SK-N-MC (cell line): ENCODE measurements around the gene TAF4.
"Not testable (repeated sequence)": the region's sequence is repeated elsewhere in the genome, so short reads cannot be mapped to it uniquely, and the experiment has no call there.

Experiments
- DNase-seq: peaks from one replicate; pipeline ENCODE4 v3.0.0-alpha.2; 2011; ENCODE audit warnings: low read depth, low spot score
- H3K27ac ChIP-seq: fragments of 200-600 bp; sonication (generic); 2 replicates; pipeline ENCODE4 v1.5.1; 2016; ENCODE audit warnings: mixed run types
- H3K36me3 ChIP-seq: fragments of 200-600 bp; sonication (generic); 2 replicates; pipeline ENCODE4 v1.6.1; 2017; ENCODE audit warnings: antibody characterized with exemption, low read length, mixed read lengths; ENCODE audit not compliant: insufficient read depth
- H3K4me3 ChIP-seq: fragments of 200-600 bp; sonication (generic); 2 replicates; pipeline ENCODE4 v1.5.1; 2016
- H3K9ac ChIP-seq: fragments of 200-600 bp; sonication (generic); 2 replicates; pipeline ENCODE4 v1.8.0; 2017; ENCODE audit warnings: mixed run types, mixed read lengths; ENCODE audit not compliant: insufficient read length
- H3K9me3 ChIP-seq: fragments of 200-600 bp; sonication (generic); 2 replicates; pipeline ENCODE4 v1.6.1; 2017; ENCODE audit warnings: low read depth, mild to moderate bottlenecking, antibody characterized with exemption, low read length, moderate library complexity, mixed read lengths
- EZH2 ChIP-seq: fragments of 200-600 bp; sonication (generic); IDR thresholded peaks from one replicate; pipeline ENCODE4 v1.6.1; 2017; ENCODE audit warnings: antibody characterized with exemption
- FOXP2 ChIP-seq: optimal IDR thresholded peaks from 2 replicates; pipeline ENCODE3; 2011; ENCODE audit warnings: mild to moderate bottlenecking, moderate library complexity; ENCODE audit not compliant: insufficient read depth; ENCODE audit errors: extremely low read length, control extremely low read depth
- POLR2AphosphoS5 ChIP-seq: IDR thresholded peaks from 2 replicates; pipeline ENCODE4 v1.6.1; 2012; ENCODE audit warnings: mild to moderate bottlenecking, low read depth, low read length, borderline replicate concordance

The TAF4 gene

GRCh38 chr20:62060631-62061541 lies 4.8 kb downstream of the TAF4 start:
- no peak for TF ChIP-seq EZH2
- H3K9ac ChIP-seq: no peak overlapping the region
- DNase-seq: no peak
- H3K27ac ChIP-seq: no peak overlapping the region
- no peaks in the 10 kb centered on the region for H3K36me3 ChIP-seq
- H3K9me3 ChIP-seq: no peaks in the 10 kb centered on the region
- no peak overlapping the region for H3K4me3 ChIP-seq

DNA sequence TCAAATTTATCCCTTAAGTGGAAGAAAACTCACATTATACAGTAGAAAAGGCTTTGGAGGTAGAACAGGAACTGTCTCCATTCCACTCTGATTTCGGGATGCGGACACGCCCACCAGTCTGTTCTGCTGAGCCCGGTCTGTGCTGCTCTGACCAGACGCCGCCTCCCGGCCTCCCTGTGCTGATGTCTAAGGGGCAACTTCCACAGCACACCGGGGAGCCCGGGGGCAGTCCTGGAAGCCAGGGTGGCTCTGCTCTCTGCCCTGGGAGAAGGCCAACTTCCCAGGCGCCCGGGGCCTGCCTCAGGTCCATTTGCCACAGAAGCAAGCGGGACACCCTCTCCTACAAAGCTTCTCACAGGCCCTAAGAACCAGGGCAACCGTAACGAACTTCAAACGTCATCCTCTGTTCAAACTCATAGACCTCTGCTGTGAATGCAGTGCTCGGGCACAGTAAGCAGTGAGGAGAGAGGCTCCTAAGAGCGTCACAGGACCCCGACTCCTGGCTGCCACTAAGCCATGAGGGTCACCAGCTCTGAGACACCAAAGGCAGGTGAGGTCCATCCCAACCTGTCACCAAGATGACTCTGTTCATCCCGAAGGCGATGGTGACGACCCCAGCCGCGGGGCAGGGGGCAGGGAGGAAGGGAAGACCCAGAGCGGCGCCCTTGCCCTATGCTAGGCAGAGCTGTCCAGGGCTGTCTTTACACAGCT lies 5.6 kb downstream of the TAF4 start:
- H3K4me3 ChIP-seq: no peak overlapping the region
- DNase-seq: no peak
- TF ChIP-seq POLR2AphosphoS5 (no peak), EZH2 (no peak), FOXP2 (no peak)
- H3K36me3 ChIP-seq: no peaks in the 10 kb centered on the region
- H3K9ac ChIP-seq: no peak overlapping the region
- H3K9me3 ChIP-seq: no peaks in the 10 kb centered on the region
- no peak overlapping the region for H3K27ac ChIP-seq

DNA sequence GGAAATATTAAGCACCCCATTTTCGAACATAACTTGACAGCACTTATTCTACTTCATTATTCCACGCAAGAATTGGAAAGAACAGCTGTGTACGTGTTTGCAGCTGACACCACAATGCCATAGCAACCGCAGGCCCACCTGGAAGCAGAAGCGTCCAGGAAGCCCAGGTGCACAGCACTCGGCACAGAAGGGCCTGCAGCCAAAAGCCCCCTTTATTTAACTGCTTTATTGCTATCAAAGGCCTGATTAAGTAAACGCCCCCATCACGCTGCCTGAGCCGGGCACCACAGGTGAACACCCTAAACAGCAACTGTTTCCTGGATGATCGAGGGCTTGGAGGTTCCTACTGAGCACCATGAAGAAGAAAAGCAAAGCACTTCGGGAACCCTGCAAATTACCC lies 6.3 kb downstream of the TAF4 start:
- H3K4me3 ChIP-seq: no peak overlapping the region
- no peaks in the 10 kb centered on the region for H3K36me3 ChIP-seq
- H3K9ac ChIP-seq: no peak overlapping the region
- no peak overlapping the region for H3K27ac ChIP-seq
- TF ChIP-seq EZH2 (no peak), FOXP2 (no peak), POLR2AphosphoS5 (no peak)
- no peak for DNase-seq
- no peaks in the 10 kb centered on the region for H3K9me3 ChIP-seq

DNA sequence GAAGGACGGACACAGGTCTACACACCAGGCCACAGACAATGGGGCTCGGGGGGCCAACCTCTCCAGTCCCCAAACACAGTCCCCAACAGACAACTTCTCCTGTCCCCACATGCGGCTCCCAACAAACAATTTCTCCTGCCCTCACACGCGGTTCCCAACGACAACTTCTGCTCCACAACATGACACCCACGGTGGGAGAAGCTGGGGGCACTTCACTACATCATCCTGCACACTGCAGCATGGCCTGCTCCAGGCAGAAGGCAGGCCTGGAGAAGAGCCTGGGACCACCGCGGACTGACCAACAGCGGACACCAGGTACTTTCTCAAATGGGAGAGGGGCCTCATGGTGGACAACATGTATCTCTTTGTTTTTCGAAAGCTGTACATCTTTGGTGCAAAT lies 6.7 kb downstream of the TAF4 start:
- no peak for DNase-seq
- no peaks in the 10 kb centered on the region for H3K36me3 ChIP-seq
- TF ChIP-seq POLR2AphosphoS5 (no peak), FOXP2 (no peak), EZH2 (no peak)
- no peak overlapping the region for H3K4me3 ChIP-seq
- H3K9ac ChIP-seq: no peak overlapping the region
- no peaks in the 10 kb centered on the region for H3K9me3 ChIP-seq
- no peak overlapping the region for H3K27ac ChIP-seq

- no peak for DNase-seq
- no peak for TF ChIP-seq FOXP2
- no peak for TF ChIP-seq EZH2
- TF ChIP-seq POLR2AphosphoS5: no peak
These were observed 8.7 kb downstream of the TAF4 start for GRCh38 chr20:62056975-62057374.

DNA sequence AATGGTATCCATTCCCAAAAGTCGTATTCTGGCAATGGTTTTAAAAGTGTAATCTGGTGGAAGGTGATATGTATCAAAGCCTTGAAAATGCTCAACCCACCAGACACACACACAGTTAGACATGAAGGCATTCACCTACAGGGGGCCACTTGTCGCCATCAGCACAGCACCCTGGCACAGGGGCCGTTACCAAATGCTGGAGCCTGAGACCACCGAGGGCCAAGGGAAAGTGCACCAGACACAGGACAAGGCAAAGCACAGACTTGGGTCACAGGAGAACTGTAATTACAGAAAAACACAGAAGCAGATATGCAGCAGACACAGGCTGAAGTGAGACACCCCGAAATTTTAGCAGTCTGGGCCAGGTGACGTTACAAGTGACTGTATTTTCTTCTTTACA lies 9.3 kb downstream of the TAF4 start:
- Histone ChIP-seq H3K4me3 (no peak overlapping the region), H3K27ac (no peak overlapping the region), H3K9ac (no peak overlapping the region), H3K9me3 (no peaks in the 10 kb centered on the region), H3K36me3 (no peaks in the 10 kb centered on the region)
- TF ChIP-seq EZH2 (no peak), POLR2AphosphoS5 (no peak), FOXP2 (no peak)
- DNase-seq: no peak

More at GRCh38 chr20:62056975-62057374, 8.7 kb downstream of the TAF4 start:
- Histone ChIP-seq H3K9me3 (no peaks in the 10 kb centered on the region), H3K27ac (no peak overlapping the region), H3K4me3 (no peak overlapping the region), H3K9ac (no peak overlapping the region), H3K36me3 (no peaks in the 10 kb centered on the region)

GRCh38 chr20:62055862-62056115 lies 9.9 kb downstream of the TAF4 start:
- not testable (repeated sequence) for H3K9ac ChIP-seq, H3K27ac ChIP-seq, H3K9me3 ChIP-seq, H3K36me3 ChIP-seq, H3K4me3 ChIP-seq, DNase-seq

GRCh38 chr20:62055106-62055861 lies 10.4 kb downstream of the TAF4 start:
- no peak overlapping the region for H3K4me3 ChIP-seq
- H3K9ac ChIP-seq: no peak overlapping the region
- no peak overlapping the region for H3K27ac ChIP-seq
- H3K36me3 ChIP-seq: no peaks in the 10 kb centered on the region
- DNase-seq: no peak
- TF ChIP-seq FOXP2: no peak
- H3K9me3 ChIP-seq: no peaks in the 10 kb centered on the region
